Astrocyte (in vitro differentiated cells and primary cell): ENCODE data around the gene C22orf39. TPM values are rescaled to one million over a fixed set of nuclear protein-coding genes. Genes with fewer than 3 reads are reported as not detected.

ENCODE experiments used
- DNase-seq: peaks from one replicate; pipeline ENCODE4 v3.0.0-alpha.2; 2010; ENCODE audit warnings: low read depth
- FAIRE-seq: peaks from 2 replicates; lab custom pipeline; 2011; peaks lifted over from hg19 to GRCh38; lab: Jason Lieb, UNC
- H2AFZ ChIP-seq: 2 replicates; pipeline ENCODE4 v1.6.0; 2012; ENCODE audit warnings: low read depth, low read length, inconsistent platforms
- H3K27ac ChIP-seq: 2 replicates; pipeline ENCODE4 v1.5.1; 2011; ENCODE audit warnings: low read depth, low read length, inconsistent platforms
- H3K27me3 ChIP-seq: 2 replicates; pipeline ENCODE4 v1.6.0; 2011; ENCODE audit warnings: low read length, inconsistent platforms; ENCODE audit not compliant: insufficient read depth
- H3K36me3 ChIP-seq: 2 replicates; pipeline ENCODE4 v1.5.1; 2011; ENCODE audit warnings: low read length, inconsistent platforms; ENCODE audit not compliant: insufficient read depth
- H3K4me1 ChIP-seq: 2 replicates; pipeline ENCODE4 v1.5.1; 2011; ENCODE audit warnings: low read length, inconsistent platforms; ENCODE audit not compliant: insufficient read depth
- H3K4me2 ChIP-seq: 2 replicates; pipeline ENCODE4 v1.6.0; 2012; ENCODE audit warnings: low read length, inconsistent platforms
- H3K4me3 ChIP-seq: 2 replicates; pipeline ENCODE4 v1.5.1; 2011; ENCODE audit warnings: low read depth, mild to moderate bottlenecking, low read length, inconsistent platforms; ENCODE audit not compliant: insufficient read depth
- H3K79me2 ChIP-seq: 2 replicates; pipeline ENCODE4 v1.6.0; 2012; ENCODE audit warnings: mild to moderate bottlenecking, low read length, inconsistent platforms; ENCODE audit not compliant: insufficient read depth
- H3K9ac ChIP-seq: 2 replicates; pipeline ENCODE4 v1.6.0; 2012; ENCODE audit warnings: mild to moderate bottlenecking, low read length, inconsistent platforms
- H3K9me3 ChIP-seq: 2 replicates; pipeline ENCODE4 v1.5.1; 2012; ENCODE audit warnings: low read depth, mild to moderate bottlenecking, low read length, inconsistent platforms; ENCODE audit not compliant: insufficient read depth
- H4K20me1 ChIP-seq: 2 replicates; pipeline ENCODE4 v1.6.0; 2012; ENCODE audit warnings: low read length, inconsistent platforms; ENCODE audit not compliant: insufficient read depth
- H3K27ac Mint-ChIP-seq: one replicate; pipeline ENCODE4 v1.8.0; 2021; ENCODE audit warnings: mild to moderate bottlenecking, mixed read lengths; ENCODE audit not compliant: unreplicated experiment
- H3K27me3 Mint-ChIP-seq: one replicate; pipeline ENCODE4 v1.8.0; 2021; ENCODE audit warnings: low read depth, mixed read lengths; ENCODE audit not compliant: unreplicated experiment
- H3K36me3 Mint-ChIP-seq: one replicate; pipeline ENCODE4 v1.8.0; 2021; ENCODE audit warnings: low read depth, mixed read lengths; ENCODE audit not compliant: unreplicated experiment
- H3K4me1 Mint-ChIP-seq: one replicate; pipeline ENCODE4 v1.8.0; 2021; ENCODE audit warnings: low read depth, mixed read lengths; ENCODE audit not compliant: unreplicated experiment
- H3K4me3 Mint-ChIP-seq: one replicate; pipeline ENCODE4 v1.8.0; 2021; ENCODE audit warnings: mild to moderate bottlenecking, moderate library complexity, mixed read lengths; ENCODE audit not compliant: unreplicated experiment
- H3K9me3 Mint-ChIP-seq: one replicate; pipeline ENCODE4 v1.8.0; 2021; ENCODE audit warnings: mild to moderate bottlenecking, mixed read lengths; ENCODE audit not compliant: unreplicated experiment
- EZH2 ChIP-seq: IDR thresholded peaks from 2 replicates; pipeline ENCODE4 v1.6.1; 2012; ENCODE audit warnings: mild to moderate bottlenecking, low read length, inconsistent platforms; ENCODE audit not compliant: insufficient read depth
- total RNA-seq: library from RNA; stranded (reverse); gene quantifications from 2 replicates; pipeline ENCODE4 v1.2.1, GENCODE V29; 2021
- TF ChIP-seq, protein P1 (sequence below): IDR thresholded peaks from 2 replicates; pipeline ENCODE4 v1.5.1; 2011; ENCODE audit warnings: low read depth, mild to moderate bottlenecking, inconsistent platforms, low read length, moderate library complexity; ENCODE audit not compliant: insufficient read depth

The C22orf39 gene
- total RNA-seq, 1 donor from 2014 or later = 14.5 TPM

DNA sequence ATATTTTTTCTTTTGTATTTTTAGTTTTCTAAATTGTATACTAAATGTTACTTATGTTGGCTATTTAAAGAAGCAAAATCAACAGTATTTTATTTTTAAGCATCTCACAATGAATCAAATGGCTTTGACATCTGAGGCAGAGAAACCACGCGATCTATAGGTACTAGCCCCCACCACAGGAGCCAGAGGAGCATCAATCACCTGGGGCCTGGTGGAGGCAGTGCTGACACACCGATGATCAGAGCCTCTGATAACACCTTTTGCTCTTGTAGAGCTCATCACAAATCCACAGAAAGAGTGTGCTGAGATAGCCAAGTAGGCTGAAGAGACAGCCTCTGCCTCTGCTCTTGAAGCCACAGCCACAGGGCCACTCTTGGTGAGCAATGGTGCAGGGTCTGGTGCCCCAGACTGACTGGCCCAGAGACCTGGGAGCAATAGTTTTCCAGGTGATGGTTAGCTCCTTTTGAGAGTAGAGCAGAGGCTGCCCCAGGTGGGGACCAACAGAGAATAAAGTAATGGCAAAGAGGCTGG is 41.2 kb downstream of the C22orf39 start:
- no peaks in the 10 kb centered on the region for H3K9me3 ChIP-seq
- Mint-ChIP-seq H3K27ac (no peak overlapping the region), H3K4me3 (no peak overlapping the region), H3K36me3 (peaks cover 30% of the 10 kb centered on the region), H3K4me1 (no peaks in the 10 kb centered on the region), H3K27me3 (no peaks in the 10 kb centered on the region), H3K9me3 (peaks cover 2% of the 10 kb centered on the region)
- DNase-seq (no peak), FAIRE-seq (no peak)
- no peak overlapping the region for H3K27ac ChIP-seq
- peaks cover 13% of the 10 kb centered on the region for H3K79me2 ChIP-seq
- no peak overlapping the region for H3K4me3 ChIP-seq
- no peak overlapping the region for H3K4me2 ChIP-seq
- H3K4me1 ChIP-seq = no peaks in the 10 kb centered on the region
- H2AFZ ChIP-seq = no peak overlapping the region
- no peaks in the 10 kb centered on the region for H3K27me3 ChIP-seq
- peaks cover 43% of the 10 kb centered on the region for H4K20me1 ChIP-seq
- peaks cover 27% of the 10 kb centered on the region for H3K36me3 ChIP-seq
- no peak overlapping the region for H3K9ac ChIP-seq
- TF ChIP-seq, protein P1, sequence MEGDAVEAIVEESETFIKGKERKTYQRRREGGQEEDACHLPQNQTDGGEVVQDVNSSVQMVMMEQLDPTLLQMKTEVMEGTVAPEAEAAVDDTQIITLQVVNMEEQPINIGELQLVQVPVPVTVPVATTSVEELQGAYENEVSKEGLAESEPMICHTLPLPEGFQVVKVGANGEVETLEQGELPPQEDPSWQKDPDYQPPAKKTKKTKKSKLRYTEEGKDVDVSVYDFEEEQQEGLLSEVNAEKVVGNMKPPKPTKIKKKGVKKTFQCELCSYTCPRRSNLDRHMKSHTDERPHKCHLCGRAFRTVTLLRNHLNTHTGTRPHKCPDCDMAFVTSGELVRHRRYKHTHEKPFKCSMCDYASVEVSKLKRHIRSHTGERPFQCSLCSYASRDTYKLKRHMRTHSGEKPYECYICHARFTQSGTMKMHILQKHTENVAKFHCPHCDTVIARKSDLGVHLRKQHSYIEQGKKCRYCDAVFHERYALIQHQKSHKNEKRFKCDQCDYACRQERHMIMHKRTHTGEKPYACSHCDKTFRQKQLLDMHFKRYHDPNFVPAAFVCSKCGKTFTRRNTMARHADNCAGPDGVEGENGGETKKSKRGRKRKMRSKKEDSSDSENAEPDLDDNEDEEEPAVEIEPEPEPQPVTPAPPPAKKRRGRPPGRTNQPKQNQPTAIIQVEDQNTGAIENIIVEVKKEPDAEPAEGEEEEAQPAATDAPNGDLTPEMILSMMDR = no peak
- no peak for TF ChIP-seq EZH2

DNA sequence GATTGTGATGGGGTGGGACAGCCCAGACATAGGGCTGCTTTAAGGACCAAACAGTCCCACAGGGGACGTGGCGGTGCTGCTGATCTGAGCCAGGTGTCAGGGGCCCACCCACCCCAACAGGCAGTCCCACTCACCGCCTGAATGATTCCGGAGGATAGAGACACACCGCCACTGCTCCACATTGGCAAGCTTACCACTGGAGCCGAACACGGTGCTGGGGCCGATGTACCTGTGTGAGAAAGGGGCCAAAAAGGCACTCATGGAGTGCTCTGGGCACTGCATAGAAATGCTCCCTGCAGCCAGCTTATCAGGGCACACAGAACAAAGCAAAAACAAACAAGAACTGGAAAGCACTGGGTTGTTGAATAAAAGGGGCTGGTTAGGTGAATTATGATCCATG is 41.9 kb downstream of the C22orf39 start:
- Histone ChIP-seq H3K4me2 (no peak overlapping the region), H3K9ac (no peak overlapping the region), H3K27me3 (no peaks in the 10 kb centered on the region), H3K36me3 (peaks cover 27% of the 10 kb centered on the region), H3K9me3 (no peaks in the 10 kb centered on the region), H3K27ac (no peak overlapping the region), H3K4me1 (no peaks in the 10 kb centered on the region), H2AFZ (no peak overlapping the region), H3K4me3 (no peak overlapping the region), H4K20me1 (peaks cover 43% of the 10 kb centered on the region), H3K79me2 (peaks cover 6% of the 10 kb centered on the region)
- TF ChIP-seq, protein P1 = no peak
- no peak for TF ChIP-seq EZH2
- DNase-seq = no peak
- H3K4me1 Mint-ChIP-seq = no peaks in the 10 kb centered on the region
- no peak overlapping the region for H3K4me3 Mint-ChIP-seq
- H3K9me3 Mint-ChIP-seq = peaks cover 2% of the 10 kb centered on the region
- no peak overlapping the region for H3K27ac Mint-ChIP-seq
- H3K36me3 Mint-ChIP-seq = peaks cover 28% of the 10 kb centered on the region
- FAIRE-seq = no peak
- no peaks in the 10 kb centered on the region for H3K27me3 Mint-ChIP-seq

DNA sequence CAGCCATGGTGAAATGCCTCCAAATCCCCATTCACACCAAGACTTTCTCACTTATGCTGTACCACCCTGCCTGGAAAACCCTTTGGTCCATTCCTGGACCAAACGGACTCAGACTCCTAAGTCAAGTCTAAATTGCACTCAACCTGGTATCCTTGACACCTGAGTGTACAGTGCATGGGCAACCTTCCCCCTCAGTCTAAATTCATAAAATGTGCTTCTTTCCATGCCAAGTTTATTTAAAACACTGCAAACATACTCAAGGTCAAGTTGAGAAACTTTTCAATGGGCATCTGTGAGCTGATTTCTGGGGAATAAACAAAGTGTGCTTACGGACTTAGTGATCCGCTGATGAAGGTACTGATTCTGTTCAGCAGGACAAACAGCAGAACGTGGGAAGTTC is 42.4 kb downstream of the C22orf39 start:
- TF ChIP-seq, protein P1 = no peak
- no peak for TF ChIP-seq EZH2
- H3K9me3 Mint-ChIP-seq = peaks cover 2% of the 10 kb centered on the region
- Histone ChIP-seq H3K27ac (no peak overlapping the region), H4K20me1 (peaks cover 40% of the 10 kb centered on the region), H3K4me1 (no peaks in the 10 kb centered on the region), H3K27me3 (no peaks in the 10 kb centered on the region), H3K4me3 (no peak overlapping the region), H3K9ac (no peak overlapping the region), H3K79me2 (peaks cover 2% of the 10 kb centered on the region), H3K4me2 (no peak overlapping the region), H3K36me3 (peaks cover 27% of the 10 kb centered on the region), H3K9me3 (no peaks in the 10 kb centered on the region), H2AFZ (no peak overlapping the region)
- no peak overlapping the region for H3K27ac Mint-ChIP-seq
- FAIRE-seq (no peak), DNase-seq (no peak)
- H3K4me1 Mint-ChIP-seq = no peaks in the 10 kb centered on the region
- peaks cover 28% of the 10 kb centered on the region for H3K36me3 Mint-ChIP-seq
- no peak overlapping the region for H3K4me3 Mint-ChIP-seq
- H3K27me3 Mint-ChIP-seq = no peaks in the 10 kb centered on the region
